Osteocyte (in vitro differentiated cells): ENCODE measurements around the gene CLHC1. TPM values are rescaled to one million over a fixed set of nuclear protein-coding genes. Genes with fewer than 3 reads are reported as not detected.
"Not testable (repeated sequence)": the region's sequence is repeated elsewhere in the genome, so short reads cannot be mapped to it uniquely, and the experiment has no call there.

Experiments used
- DNase-seq: peaks from one replicate; pipeline ENCODE4 v3.0.0; 2021; ENCODE audit warnings: mixed read lengths; ENCODE audit not compliant: unreplicated experiment; ENCODE audit errors: extremely low spot score
- H3K27ac Mint-ChIP-seq: one replicate; pipeline ENCODE4 v1.8.0; 2021; ENCODE audit warnings: mild to moderate bottlenecking, mixed read lengths; ENCODE audit not compliant: unreplicated experiment
- H3K27me3 Mint-ChIP-seq: one replicate; pipeline ENCODE4 v1.8.0; 2021; ENCODE audit warnings: mixed read lengths; ENCODE audit not compliant: unreplicated experiment
- H3K36me3 Mint-ChIP-seq: one replicate; pipeline ENCODE4 v1.8.0; 2021; ENCODE audit warnings: mixed read lengths; ENCODE audit not compliant: unreplicated experiment
- H3K4me1 Mint-ChIP-seq: one replicate; pipeline ENCODE4 v1.8.0; 2021; ENCODE audit warnings: mixed read lengths; ENCODE audit not compliant: unreplicated experiment
- H3K4me3 Mint-ChIP-seq: one replicate; pipeline ENCODE4 v1.8.0; 2021; ENCODE audit warnings: mild to moderate bottlenecking, moderate library complexity, mixed read lengths; ENCODE audit not compliant: unreplicated experiment
- H3K9me3 Mint-ChIP-seq: one replicate; pipeline ENCODE4 v1.8.0; 2021; ENCODE audit warnings: mixed read lengths; ENCODE audit not compliant: unreplicated experiment
- total RNA-seq: library from RNA; stranded (reverse); gene quantifications from 2 replicates; pipeline ENCODE4 v1.2.1, GENCODE V29; 2021
- TF ChIP-seq, protein P1 (sequence below): fragments of 200-600 bp; sonication (generic); IDR thresholded peaks from 2 replicates; pipeline ENCODE4 v1.5.0; 2021; ENCODE audit warnings: antibody characterized with exemption, mild to moderate bottlenecking, moderate library complexity

CLHC1 gene
- total RNA-seq, 1 donor from 2014 or later: 23.5 TPM

DNA sequence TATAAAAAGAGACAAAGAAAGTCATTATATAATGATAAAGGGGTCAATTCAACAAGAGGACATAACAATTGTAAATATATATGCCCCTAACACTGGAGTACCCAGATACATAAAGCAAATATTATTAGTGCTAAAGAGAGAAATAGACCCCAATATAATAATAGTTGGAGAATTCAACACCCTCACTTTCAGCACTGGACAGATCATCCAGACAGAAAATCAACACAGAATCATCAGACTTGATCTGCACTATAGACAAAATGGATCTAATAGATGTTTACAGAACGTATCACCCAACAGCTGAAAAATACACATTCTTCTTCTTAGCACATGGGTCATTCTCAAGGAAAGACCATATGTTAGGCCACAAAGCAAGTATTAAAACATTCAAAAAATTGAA lies 31.7 kb downstream of the CLHC1 start:
- Mint-ChIP-seq H3K4me3 (no peak overlapping the region), H3K27me3 (no peaks in the 10 kb centered on the region), H3K27ac (no peak overlapping the region), H3K36me3 (peaks cover 69% of the 10 kb centered on the region), H3K4me1 (no peaks in the 10 kb centered on the region), H3K9me3 (peaks cover 37% of the 10 kb centered on the region)
- no peak for DNase-seq
- TF ChIP-seq, protein P1, sequence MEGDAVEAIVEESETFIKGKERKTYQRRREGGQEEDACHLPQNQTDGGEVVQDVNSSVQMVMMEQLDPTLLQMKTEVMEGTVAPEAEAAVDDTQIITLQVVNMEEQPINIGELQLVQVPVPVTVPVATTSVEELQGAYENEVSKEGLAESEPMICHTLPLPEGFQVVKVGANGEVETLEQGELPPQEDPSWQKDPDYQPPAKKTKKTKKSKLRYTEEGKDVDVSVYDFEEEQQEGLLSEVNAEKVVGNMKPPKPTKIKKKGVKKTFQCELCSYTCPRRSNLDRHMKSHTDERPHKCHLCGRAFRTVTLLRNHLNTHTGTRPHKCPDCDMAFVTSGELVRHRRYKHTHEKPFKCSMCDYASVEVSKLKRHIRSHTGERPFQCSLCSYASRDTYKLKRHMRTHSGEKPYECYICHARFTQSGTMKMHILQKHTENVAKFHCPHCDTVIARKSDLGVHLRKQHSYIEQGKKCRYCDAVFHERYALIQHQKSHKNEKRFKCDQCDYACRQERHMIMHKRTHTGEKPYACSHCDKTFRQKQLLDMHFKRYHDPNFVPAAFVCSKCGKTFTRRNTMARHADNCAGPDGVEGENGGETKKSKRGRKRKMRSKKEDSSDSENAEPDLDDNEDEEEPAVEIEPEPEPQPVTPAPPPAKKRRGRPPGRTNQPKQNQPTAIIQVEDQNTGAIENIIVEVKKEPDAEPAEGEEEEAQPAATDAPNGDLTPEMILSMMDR: no peak

DNA sequence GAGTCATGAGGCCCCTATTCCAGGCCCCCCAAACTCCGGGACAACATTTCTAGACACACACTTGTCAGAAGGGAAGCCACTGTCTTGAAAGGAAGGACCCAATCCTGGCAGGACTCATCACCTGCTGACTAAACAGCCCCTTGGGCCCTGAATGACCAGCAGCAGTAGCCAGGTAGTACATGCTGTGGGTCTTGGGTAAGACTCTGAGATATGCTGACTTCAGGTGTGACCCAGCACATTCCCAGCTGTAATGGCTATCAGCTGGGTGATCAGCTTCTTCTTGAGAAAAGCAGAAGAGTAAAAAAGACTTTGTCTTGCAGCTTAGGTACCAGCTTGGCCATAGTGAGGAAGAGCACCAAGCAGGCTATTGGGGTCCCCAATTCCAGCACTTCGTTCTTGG lies 35.6 kb downstream of the CLHC1 start:
- Mint-ChIP-seq H3K4me1 (no peaks in the 10 kb centered on the region), H3K27ac (no peak overlapping the region), H3K9me3 (peaks cover 21% of the 10 kb centered on the region), H3K36me3 (peaks cover 57% of the 10 kb centered on the region), H3K4me3 (no peak overlapping the region), H3K27me3 (no peaks in the 10 kb centered on the region)
- TF ChIP-seq, protein P1: no peak
- DNase-seq: no peak

DNA sequence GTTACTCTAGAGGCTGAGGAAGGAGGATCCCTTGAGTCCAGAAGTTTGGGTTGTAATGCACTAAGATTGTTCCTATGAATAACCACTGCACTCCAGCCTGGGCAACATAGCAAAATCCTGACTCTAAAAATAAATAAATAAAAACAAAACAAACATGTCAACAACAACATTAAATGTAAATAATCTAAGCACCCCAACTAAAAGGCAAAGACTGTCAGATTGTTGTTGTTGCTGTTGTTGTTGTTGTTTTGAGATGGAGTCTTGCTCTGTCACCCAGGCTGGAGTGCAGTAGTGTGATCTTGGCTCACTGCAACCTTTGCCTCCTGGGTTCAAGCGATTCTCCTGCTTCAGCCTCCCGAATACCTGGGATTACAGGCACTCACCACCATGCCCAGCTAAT lies 40.2 kb downstream of the CLHC1 start:
- H3K9me3 Mint-ChIP-seq, H3K27ac Mint-ChIP-seq, H3K27me3 Mint-ChIP-seq, DNase-seq, H3K4me3 Mint-ChIP-seq, H3K4me1 Mint-ChIP-seq: not testable (repeated sequence)
- H3K36me3 Mint-ChIP-seq: peaks cover 37% of the 10 kb centered on the region

DNA sequence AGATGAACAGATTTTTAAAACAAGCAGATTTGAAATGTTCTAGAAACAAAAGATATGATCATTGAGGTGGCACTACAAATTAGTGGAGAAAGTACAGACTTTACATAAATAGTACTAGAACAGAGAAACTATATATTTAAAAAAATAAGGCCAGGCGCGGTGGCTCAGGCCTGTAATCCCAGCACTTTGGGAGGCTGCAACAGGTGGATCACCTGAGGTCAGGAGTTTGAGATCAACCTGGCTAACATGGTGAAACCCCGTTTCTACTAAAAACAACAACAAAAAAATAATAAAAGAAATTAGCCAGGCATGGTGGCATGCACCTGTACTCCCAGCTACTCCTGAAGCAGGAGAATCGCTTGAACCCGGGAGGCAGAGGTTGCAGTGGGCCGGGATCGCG lies 45.3 kb downstream of the CLHC1 start:
- peaks cover 22% of the 10 kb centered on the region for H3K36me3 Mint-ChIP-seq
- not testable (repeated sequence) for H3K27me3 Mint-ChIP-seq, H3K4me3 Mint-ChIP-seq

DNA sequence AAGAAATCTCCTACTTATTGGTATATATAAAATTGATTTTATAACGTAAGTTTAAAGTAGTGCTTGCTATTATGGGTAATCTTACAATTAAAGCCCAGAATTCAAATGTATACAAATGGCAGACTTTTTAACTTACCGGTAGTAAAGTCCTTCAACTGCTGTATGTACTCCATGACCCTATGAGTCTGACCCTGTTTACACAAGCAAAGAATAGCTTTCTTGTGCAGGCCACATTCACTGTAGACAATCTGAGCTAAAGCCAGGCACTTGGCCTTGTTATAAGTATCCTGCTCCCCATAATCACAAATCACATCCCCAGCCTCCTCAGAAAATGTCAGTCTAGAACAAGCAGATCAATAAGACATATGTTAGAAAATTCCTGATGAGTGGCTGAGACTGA lies 51.7 kb downstream of the CLHC1 start:
- Mint-ChIP-seq H3K4me3 (no peak overlapping the region), H3K27me3 (no peaks in the 10 kb centered on the region), H3K4me1 (no peaks in the 10 kb centered on the region), H3K27ac (no peak overlapping the region), H3K9me3 (no peaks in the 10 kb centered on the region), H3K36me3 (peaks cover 7% of the 10 kb centered on the region)
- DNase-seq: no peak
- TF ChIP-seq, protein P1: no peak

More for the DNA sequence above, 45.3 kb downstream of the CLHC1 start:
- H3K4me1 Mint-ChIP-seq, DNase-seq, H3K27ac Mint-ChIP-seq, H3K9me3 Mint-ChIP-seq: not testable (repeated sequence)

DNA sequence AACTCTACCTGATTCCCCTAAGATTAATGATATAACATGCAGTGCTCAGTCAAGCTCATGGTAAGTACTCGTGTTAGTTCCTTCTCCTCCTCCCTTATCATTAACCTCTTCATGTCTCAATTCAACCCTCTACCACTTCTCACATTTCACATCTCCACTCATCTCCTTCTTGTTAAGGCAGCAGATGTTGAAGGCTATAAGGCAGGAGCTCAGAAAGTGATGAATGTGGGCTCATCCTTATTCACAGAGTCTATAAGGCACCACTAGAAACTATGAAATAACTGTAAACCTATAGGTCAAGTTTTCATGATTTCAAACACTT lies 56.0 kb downstream of the CLHC1 start:
- Mint-ChIP-seq H3K9me3 (no peaks in the 10 kb centered on the region), H3K36me3 (peaks cover 9% of the 10 kb centered on the region), H3K27ac (no peak overlapping the region), H3K27me3 (no peaks in the 10 kb centered on the region), H3K4me1 (peaks cover 3% of the 10 kb centered on the region), H3K4me3 (no peak overlapping the region)
- TF ChIP-seq, protein P1: no peak
- no peak for DNase-seq
